Right lobe of liver (tissue), 6 donors: ENCODE results near the gene REM1. TPM values are rescaled to one million over a fixed set of nuclear protein-coding genes. Genes with fewer than 3 reads are reported as not detected.
A peak's percentile ranks its signal among the peaks of the same experiment; 100 is the strongest.

Experiments
- ATAC-seq, 4 donors: fragments of 200-7000 bp; cut with Tn5 transposase; one replicate each; pipeline ENCODE4 v1.9.1; 2020; ENCODE audit warnings: mild to moderate bottlenecking in 4 of 4, moderate library complexity in 4 of 4
- DNase-seq, 3 donors: peaks; one replicate each; pipeline ENCODE4 v3.0.0-alpha.2; 2020
- H3K27ac ChIP-seq, 3 donors: fragments of 200-600 bp; one replicate each; pipeline ENCODE4 v1.8.0; 2022
- H3K27me3 ChIP-seq, 2 donors: fragments of 200-600 bp; one replicate each; pipeline ENCODE4 v1.8.0; 2022
- H3K36me3 ChIP-seq, 4 donors: fragments of 200-600 bp; sonication (generic) in 1 of 4; one replicate each; pipeline versions ENCODE4 v1.5.1 to v1.8.0; 2017 to 2022; ENCODE audit warnings: control low read depth in 1 of 4
- H3K4me1 ChIP-seq, 4 donors: fragments of 200-600 bp; sonication (generic) in 1 of 4; one replicate each; pipeline versions ENCODE4 v1.5.1 to v1.8.0; 2017 to 2022; ENCODE audit warnings: control low read depth in 1 of 4
- H3K4me3 ChIP-seq, 3 donors: fragments of 200-600 bp; one replicate each; pipeline ENCODE4 v1.8.0; 2022
- H3K9me3 ChIP-seq, 4 donors: fragments of 200-600 bp; sonication (generic) in 1 of 4; one replicate each; pipeline versions ENCODE4 v1.5.1 to v1.8.0; 2017 to 2022; ENCODE audit warnings: control low read depth in 1 of 4
- CTCF ChIP-seq, 4 donors: fragments of 200-600 bp in 3 of 4; fragments of 450-650 bp in 1 of 4; IDR thresholded peaks; one replicate each; pipeline versions ENCODE4 v1.5.1 to v1.8.0; 2016 to 2022; ENCODE audit warnings: antibody characterized with exemption in 4 of 4, mild to moderate bottlenecking in 2 of 4
- POLR2A ChIP-seq: fragments of 450-650 bp; IDR thresholded peaks from one replicate; pipeline ENCODE4 v1.6.1; 2017; ENCODE audit warnings: antibody characterized with exemption, mild to moderate bottlenecking
- WGBS: methylation state at CpG from one replicate; pipeline ENCODE4 v1.1.6; 2018; ENCODE audit warnings: low coverage, low lambda C conversion rate; ENCODE audit not compliant: insufficient coverage; ENCODE audit errors: missing lambda C conversion rate; 5-methylcytosine and 5-hydroxymethylcytosine counted together
- intact Hi-C, 2 donors: fragments of 100-400 bp; cut with DNase I; formaldehyde crosslinking; loops; one replicate each; pipeline versions ENCODE4 v1.11.2 to v1.14.1; 2022
- total RNA-seq, 6 experiments: library from RNA; depleted of rRNA in 2 of 6; stranded (reverse); fragments of >200 nt in 2 of 6; fragmentation: NEBNext Ultra II Directional in 3 of 6; extraction: Animal tissue kit (Norgen Biotek cat#: 25700) in 3 of 6; gene quantifications; one replicate each; pipeline versions ENCODE4 v1.1.0 to v1.2.4, GENCODE V29; 2016 to 2023
- donor health status: DM: no; HTN: yes; CAD: no.
- donor health status: DM: no; HTN: no; CAD: no.
- donor health status: DM: no; HTN: no; CAD: no.
- donor health status: DM: no; HTN: yes; CAD: no.
- donor health status: DM: no; HTN: yes; CAD: no.

Gene REM1
- total RNA-seq, 6 experiments from 2014 or later, result 0.12 to 1.0 (median 0.20) TPM; not detected in 1

GRCh38 chr20:31494131-31494530, 19.0 kb downstream of the REM1 start:
- H3K4me1 ChIP-seq, result no peaks in the 10 kb centered on the region
- TF ChIP-seq CTCF (IDR thresholded peaks at IDR 0.05) (peak; percentile 17 to 32 (median 22)), POLR2A (no peak)
- no peak overlapping the region for H3K4me3 ChIP-seq
- no peaks in the 10 kb centered on the region for H3K9me3 ChIP-seq
- no peaks in the 10 kb centered on the region for H3K27me3 ChIP-seq
- intact Hi-C loops, result no loop called here
- no peak overlapping the region for H3K27ac ChIP-seq
- ATAC-seq (peak in 3 of 4 donors; percentile 33 to 54 (median 36)), DNase-seq (no peak)
- no peaks in the 10 kb centered on the region for H3K36me3 ChIP-seq
- 50% methylated on average over 2 of the region's 2 CpGs for WGBS

DNA sequence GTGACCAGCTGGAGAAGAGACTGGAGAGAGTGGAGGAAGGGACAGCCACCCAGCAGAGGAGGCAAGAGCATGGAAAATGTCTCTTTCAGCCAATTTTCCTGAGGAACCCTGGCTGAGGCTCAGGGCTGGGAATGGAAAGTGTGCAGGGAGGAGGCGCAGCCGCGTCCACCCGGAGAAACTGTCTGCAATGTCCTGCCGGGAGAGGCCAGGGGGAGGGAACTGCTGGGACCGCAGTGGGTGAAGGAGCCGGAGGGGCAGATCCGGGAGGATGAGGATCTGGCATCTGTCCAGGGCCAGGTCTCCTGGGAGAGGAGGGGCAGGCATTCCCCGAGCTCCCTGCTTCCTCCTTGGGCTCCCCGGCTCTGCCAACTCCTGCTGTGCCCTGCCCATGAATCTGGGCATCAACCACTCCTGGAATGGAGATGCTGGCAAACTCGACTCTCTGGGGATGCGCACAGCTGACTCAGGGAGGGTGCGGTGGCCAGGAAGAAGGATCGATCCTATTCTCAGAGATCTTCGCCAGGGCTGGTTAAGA, 21.7 kb downstream of the REM1 start:
- Histone ChIP-seq H3K4me3 (no peak overlapping the region), H3K4me1 (no peaks in the 10 kb centered on the region), H3K27ac (no peak overlapping the region), H3K36me3 (no peaks in the 10 kb centered on the region), H3K9me3 (no peaks in the 10 kb centered on the region), H3K27me3 (no peaks in the 10 kb centered on the region)
- TF ChIP-seq CTCF (IDR thresholded peaks at IDR 0.05) (no peak), POLR2A (no peak)
- intact Hi-C loops, result no loop called here
- WGBS, result 43% methylated on average over 3 of the region's 15 CpGs
- ATAC-seq (peak; percentile 38 to 71 (median 56)), DNase-seq (peak in 2 of 3 donors; percentile 41 to 55)

- H3K4me1 ChIP-seq, result no peaks in the 10 kb centered on the region
- H3K9me3 ChIP-seq, result no peaks in the 10 kb centered on the region
- H3K4me3 ChIP-seq, result no peak overlapping the region
- no peak for TF ChIP-seq CTCF (IDR thresholded peaks at IDR 0.05)
- TF ChIP-seq POLR2A, result no peak
- intact Hi-C loops, result no loop called here
- WGBS, result 17% methylated on average over 3 of the region's 6 CpGs
- ATAC-seq (no peak), DNase-seq (no peak)
- H3K27ac ChIP-seq, result no peak overlapping the region
- H3K36me3 ChIP-seq, result no peaks in the 10 kb centered on the region
- no peaks in the 10 kb centered on the region for H3K27me3 ChIP-seq
Measured at GRCh38 chr20:31497838-31498540, 22.9 kb downstream of the REM1 start.

GRCh38 chr20:31500527-31500926, 25.4 kb downstream of the REM1 start:
- intact Hi-C loops, result no loop called here
- Histone ChIP-seq H3K27me3 (no peaks in the 10 kb centered on the region), H3K9me3 (no peaks in the 10 kb centered on the region), H3K4me1 (no peaks in the 10 kb centered on the region), H3K4me3 (no peak overlapping the region), H3K36me3 (no peaks in the 10 kb centered on the region), H3K27ac (no peak overlapping the region)
- DNase-seq (no peak), ATAC-seq (no peak)
- 40% methylated on average over 1 of the region's 1 CpG for WGBS
- TF ChIP-seq CTCF (IDR thresholded peaks at IDR 0.05), result no peak
- TF ChIP-seq POLR2A, result no peak
